Fibroblast of skin of scalp (primary cell): ENCODE measurements around the gene NUDT4B.
"Not testable (repeated sequence)": the region's sequence is repeated elsewhere in the genome, so short reads cannot be mapped to it uniquely, and the experiment has no call there.

ENCODE experiments used
- DNase-seq: peaks from one replicate; pipeline ENCODE4 v3.0.0-alpha.2; 2013

Gene NUDT4B

DNA sequence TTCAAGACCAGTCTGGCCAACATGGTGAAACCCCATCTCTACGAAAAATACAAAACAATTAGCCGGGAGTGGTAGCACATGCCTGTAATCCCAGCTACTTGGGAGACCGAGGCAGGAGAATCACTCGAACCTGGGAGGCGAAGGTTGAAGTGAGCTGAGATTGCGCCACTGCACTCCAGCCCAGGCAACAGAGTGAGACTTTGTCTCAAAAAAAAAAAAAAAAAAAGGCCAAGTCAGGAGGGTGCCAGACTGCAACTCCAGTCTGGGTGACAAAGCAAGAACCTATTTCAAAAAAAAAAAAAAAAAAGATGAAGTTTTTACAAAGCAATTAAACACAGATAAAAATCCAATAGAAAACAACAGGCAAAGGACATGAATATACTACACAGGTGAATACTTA, 9.9 kb upstream of the NUDT4B start:
- DNase-seq, result not testable (repeated sequence)

DNA sequence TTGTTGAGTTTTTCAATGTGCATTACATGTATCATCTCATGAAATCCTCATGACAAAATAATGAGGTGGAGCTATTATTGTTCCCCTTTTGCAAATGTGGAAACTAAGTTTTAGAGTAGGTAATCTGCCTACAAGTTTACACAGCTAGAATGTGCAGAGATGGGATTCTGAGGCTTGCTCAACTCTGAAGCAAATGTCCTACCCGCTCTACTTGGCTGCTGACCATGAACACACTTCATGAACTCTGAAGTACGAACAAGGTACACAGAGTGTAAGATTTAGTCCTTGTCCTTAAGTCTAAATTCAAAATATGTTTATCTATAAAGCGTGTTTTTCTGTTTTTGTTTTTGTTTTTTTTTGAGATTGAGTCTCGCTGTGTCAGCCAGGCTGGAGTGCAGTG, 5.4 kb upstream of the NUDT4B start:
- not testable (repeated sequence) for DNase-seq

DNA sequence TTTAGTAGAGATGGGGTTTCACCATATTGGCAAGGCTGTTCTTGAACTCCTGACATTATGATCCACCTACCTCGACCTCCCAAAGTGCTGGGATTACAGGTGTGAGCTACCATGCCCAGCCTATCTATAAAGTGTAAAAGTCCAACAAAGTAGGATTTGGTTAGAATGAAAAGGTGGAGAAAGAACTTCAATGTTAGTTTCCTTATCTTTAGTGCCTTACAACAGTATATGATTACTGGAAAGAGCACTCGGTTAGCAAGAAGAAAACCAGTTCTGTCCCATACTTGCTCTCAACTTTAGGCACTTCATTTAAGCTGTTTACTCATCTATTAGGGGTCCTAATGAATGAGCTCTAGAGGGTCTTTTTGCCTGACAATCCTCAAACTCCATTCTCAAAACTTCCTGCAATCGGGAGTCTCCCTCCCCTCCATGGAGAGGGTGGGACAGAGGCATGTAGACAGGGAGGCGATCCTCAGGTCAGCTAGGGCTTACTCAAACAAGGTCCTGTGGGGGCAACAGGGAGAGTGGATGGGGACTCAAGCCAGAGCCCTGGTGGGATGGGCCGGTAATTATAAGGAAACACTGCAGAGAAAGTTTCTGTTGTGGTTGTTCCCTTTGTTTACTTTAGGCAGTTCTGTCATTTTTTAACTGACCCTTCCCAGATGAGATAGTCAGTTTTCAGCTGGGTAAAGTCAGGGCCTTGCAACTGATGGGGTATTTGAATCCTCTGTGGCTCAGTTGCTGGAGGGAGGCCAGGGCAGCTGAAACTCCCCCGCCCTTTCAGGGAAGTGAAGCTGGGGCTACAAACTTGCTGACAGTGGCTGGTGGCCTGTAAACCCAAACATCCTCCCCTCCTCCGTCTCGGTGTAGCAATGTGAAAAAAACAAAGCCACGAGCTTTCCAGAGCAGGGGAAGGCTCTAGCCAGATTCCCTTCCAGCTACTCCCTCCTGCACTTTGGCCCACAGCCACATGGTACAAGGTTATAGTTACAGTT, 4.6 kb upstream of the NUDT4B start:
- DNase-seq, result not testable (repeated sequence)

DNA sequence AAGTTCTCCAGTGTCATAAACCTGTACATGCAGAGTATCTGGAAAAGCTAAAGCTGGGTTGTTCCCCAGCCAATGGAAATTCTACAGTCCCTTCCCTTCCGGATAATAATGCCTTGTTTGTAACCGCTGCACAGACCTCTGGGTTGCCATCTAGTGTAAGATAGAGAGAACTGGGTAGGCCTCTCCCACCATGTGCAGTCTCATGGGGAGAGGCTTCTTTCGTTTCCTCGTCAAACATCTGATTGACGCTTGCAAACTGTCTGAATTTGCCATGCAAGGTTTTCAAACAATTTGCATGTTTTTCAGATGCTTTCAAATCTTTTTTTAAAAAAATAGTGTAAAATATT, 734 bp downstream of the NUDT4B start:
- not testable (repeated sequence) for DNase-seq

DNA sequence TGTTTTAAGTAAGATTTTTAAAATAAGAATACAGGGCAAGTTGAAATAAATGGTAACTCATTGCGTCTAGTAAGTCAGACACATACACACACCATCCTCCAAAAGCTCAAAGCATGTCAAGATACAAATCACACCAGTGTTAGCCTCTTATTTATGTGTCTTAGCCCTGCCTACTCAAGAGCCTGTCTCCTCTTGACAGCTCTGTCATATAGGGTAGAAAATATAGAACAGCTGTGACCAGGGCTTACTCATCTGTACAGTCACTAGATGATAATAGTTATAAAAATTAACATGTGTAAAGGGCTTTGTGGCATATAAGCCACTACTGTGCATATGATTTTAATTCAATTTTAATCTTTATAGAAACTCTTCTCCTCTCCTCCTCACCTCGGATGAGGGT, 7.7 kb downstream of the NUDT4B start:
- not testable (repeated sequence) for DNase-seq

- DNase-seq, result not testable (repeated sequence)
Observed at GRCh38 chr1:148757446-148757845, 8.9 kb downstream of the NUDT4B start.

DNA sequence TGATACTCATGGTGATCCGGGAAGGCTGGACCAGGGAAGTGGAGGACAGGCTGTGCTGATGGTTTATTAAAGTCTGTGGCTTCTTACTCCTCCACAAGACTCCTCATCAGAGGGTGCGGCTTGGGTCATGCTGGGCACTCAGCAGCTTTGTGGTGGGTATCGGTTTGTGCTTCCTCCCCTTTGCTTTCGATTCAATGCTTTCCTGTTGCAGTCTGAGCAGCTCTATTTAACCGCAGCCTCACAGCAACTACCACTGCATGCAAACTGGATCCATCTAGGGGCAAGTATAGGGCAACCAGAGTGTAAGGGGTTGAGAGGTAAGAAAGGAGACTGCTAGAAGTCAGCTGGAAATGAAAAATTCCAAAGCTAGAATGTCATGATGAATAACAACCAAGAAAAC, 9.8 kb downstream of the NUDT4B start:
- DNase-seq, result not testable (repeated sequence)

- not testable (repeated sequence) for DNase-seq
Observed at GRCh38 chr1:148758925-148759324, 10.4 kb downstream of the NUDT4B start.

GRCh38 chr1:148759749-148760148, 11.2 kb downstream of the NUDT4B start:
- not testable (repeated sequence) for DNase-seq

GRCh38 chr1:148760206-148760605, 11.6 kb downstream of the NUDT4B start:
- DNase-seq, result not testable (repeated sequence)

GRCh38 chr1:148761360-148761759, 12.8 kb downstream of the NUDT4B start:
- DNase-seq, result not testable (repeated sequence)

- DNase-seq, result not testable (repeated sequence)
Observed at GRCh38 chr1:148765238-148766019, 16.9 kb downstream of the NUDT4B start.

- not testable (repeated sequence) for DNase-seq
Observed at GRCh38 chr1:148768541-148768940, 20.0 kb downstream of the NUDT4B start.

DNA sequence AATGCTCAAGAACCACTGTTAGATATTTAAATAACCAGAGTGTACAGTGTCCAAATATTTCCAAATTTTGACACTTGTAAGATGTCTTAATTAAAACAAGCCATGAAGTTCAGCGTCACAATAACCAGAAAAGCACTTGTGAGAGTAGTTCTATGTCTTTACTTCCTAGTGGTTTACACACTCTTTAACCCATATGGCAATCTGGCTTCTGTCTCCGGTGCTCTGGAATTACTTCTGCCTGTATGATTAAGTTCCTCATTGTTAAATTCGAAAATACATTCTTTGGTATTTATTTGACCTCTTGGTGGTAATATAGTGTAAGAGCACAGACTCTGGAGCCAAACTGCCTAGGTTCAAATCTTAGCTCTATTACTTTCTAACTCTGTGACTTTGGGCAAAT, 20.9 kb downstream of the NUDT4B start:
- not testable (repeated sequence) for DNase-seq

GRCh38 chr1:148773690-148774089, 25.1 kb downstream of the NUDT4B start:
- DNase-seq, result not testable (repeated sequence)

GRCh38 chr1:148774102-148774501, 25.5 kb downstream of the NUDT4B start:
- not testable (repeated sequence) for DNase-seq

GRCh38 chr1:148775263-148775662, 26.7 kb downstream of the NUDT4B start:
- not testable (repeated sequence) for DNase-seq

DNA sequence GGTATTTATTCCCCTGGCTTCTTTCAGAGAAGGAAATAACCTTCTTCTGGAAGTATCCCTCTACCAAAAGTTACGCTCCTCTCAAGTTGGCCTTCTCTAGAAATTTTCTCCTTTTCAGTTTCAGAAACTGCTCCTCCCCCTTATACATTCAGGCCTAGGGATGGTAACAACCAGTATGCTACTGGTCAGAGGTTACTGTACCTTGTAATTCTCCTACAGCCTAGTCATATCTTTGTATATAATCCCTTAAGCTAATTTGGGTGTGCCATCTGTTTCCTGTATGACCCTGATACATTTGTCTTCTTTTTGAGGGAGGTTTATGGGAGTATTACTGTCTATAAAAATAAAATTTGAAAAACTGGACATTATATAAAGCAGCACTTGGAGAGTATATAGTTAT, 29.1 kb downstream of the NUDT4B start:
- not testable (repeated sequence) for DNase-seq

DNA sequence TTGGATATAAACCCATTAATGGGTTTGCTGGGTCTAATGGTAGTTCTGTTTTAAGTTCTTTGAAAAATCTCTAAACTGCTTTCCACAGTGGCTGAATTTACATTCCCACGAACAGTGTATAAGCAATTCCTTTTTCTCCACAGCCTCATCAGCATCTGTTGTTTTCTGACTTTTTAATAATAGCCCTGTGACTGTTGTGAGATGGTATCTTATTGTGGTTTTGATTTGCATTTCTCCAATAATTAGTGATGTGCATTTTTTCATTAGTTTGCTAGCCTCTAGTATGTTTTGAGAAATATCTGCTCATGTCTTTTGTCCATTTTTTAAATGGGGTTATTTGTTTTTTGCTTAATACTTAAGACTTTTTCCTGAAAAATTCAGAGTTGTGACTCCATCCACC, 31.8 kb downstream of the NUDT4B start:
- not testable (repeated sequence) for DNase-seq

DNA sequence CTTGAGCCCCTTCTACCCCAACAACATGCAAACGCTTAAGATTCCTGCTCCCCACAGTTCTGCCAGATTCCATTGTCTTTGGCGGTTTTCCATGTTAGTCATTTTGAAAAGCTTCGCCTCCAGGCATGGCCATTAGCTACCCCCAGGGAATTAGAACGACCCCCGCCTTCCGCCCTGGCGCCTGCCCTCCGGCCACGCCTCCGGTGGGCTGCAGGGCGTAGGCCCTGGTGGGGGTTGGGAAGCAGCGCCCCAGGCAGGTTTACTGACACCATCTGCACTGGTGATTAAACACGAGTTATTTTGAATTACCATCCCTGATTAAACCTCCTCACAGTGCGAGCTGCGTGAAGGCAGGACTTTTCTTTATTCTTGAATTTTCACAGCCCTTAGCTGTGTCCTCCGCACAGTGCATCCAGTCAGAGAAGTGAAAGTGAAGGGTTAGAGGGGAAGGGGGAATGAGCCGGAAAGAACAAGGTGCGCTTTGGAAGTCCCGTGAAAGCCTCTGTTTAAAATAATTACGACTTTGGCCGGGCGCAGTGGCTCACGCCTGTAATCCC, 43.0 kb downstream of the NUDT4B start:
- not testable (repeated sequence) for DNase-seq

DNA sequence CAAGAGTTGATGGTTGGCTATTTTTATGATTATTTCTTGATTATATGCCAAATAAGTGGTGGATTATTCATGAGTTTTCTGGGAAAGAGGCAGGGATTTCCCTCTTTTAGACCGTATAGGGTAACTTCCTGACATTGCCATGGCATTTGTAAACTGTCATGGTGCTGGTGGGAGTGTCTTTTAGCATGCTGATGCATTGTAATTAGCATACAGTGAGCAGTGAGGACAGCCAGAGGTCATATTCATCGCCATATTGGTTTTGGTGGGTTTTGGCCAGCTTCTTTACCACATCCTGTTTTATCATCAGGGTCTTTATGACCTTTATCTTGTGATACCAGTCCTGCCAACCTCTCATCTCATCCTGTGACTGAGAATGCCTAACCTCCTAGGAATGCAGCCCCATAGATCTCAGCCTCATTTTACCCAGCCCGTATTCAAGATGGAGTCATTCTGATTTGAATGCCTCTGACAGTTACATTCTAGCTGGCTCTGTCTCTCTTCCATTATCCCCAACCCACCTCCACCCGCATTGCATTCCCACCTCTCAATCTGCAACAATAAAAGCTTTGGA, 45.3 kb downstream of the NUDT4B start:
- DNase-seq, result not testable (repeated sequence)
